GM19372 (cell line): ENCODE measurements around the gene CHFR.

Source experiments
- ATAC-seq: cut with Tn5 transposase; IDR thresholded peaks from one replicate; pipeline ENCODE4 v1.9.1; 2021; ENCODE audit warnings: mild to moderate bottlenecking, low read depth, moderate library complexity; ENCODE audit not compliant: unreplicated experiment

The CHFR gene

GRCh38 chr12:132783917-132784531 is 103.4 kb downstream of the CHFR start:
- ATAC-seq, result no peak
